Fibroblast of mammary gland (primary cell): ENCODE results near the gene ASPG.

Experiments used
- DNase-seq: peaks from one replicate; pipeline ENCODE4 v3.0.0-alpha.2; 2010; ENCODE audit warnings: low read depth
- H3K4me3 ChIP-seq: 2 replicates; pipeline ENCODE4 v1.5.1; 2011; ENCODE audit warnings: low read depth, mild to moderate bottlenecking, low read length, moderate library complexity; ENCODE audit not compliant: control insufficient read depth
- CTCF ChIP-seq: conservative IDR thresholded peaks from 2 replicates; pipeline ENCODE4 v1.5.1; 2011; ENCODE audit warnings: low read depth, low read length, inconsistent platforms; ENCODE audit not compliant: control insufficient read depth, insufficient read depth

The ASPG gene

GRCh38 chr14:104091927-104092771 lies 6.6 kb downstream of the ASPG start:
- no peak for TF ChIP-seq CTCF

GRCh38 chr14:104092931-104093365 lies 7.4 kb downstream of the ASPG start:
- no peak for DNase-seq
- TF ChIP-seq CTCF: no peak
- H3K4me3 ChIP-seq: no peak overlapping the region

More at GRCh38 chr14:104091927-104092771, 6.6 kb downstream of the ASPG start:
- DNase-seq: no peak
- H3K4me3 ChIP-seq: no peak overlapping the region

- DNase-seq: no peak
- no peak overlapping the region for H3K4me3 ChIP-seq
- TF ChIP-seq CTCF: no peak
Measured at GRCh38 chr14:104093366-104094055, 8.0 kb downstream of the ASPG start.

- no peak for DNase-seq
- H3K4me3 ChIP-seq: no peak overlapping the region
Measured at GRCh38 chr14:104094056-104094708, 8.7 kb downstream of the ASPG start.

GRCh38 chr14:104094709-104095425 lies 9.4 kb downstream of the ASPG start:
- no peak overlapping the region for H3K4me3 ChIP-seq
- TF ChIP-seq CTCF: peak; percentile 65
- DNase-seq: peak; percentile 28

More at GRCh38 chr14:104094056-104094708, 8.7 kb downstream of the ASPG start:
- no peak for TF ChIP-seq CTCF
